Measurements from ENCODE around the gene UPP1.

DNA sequence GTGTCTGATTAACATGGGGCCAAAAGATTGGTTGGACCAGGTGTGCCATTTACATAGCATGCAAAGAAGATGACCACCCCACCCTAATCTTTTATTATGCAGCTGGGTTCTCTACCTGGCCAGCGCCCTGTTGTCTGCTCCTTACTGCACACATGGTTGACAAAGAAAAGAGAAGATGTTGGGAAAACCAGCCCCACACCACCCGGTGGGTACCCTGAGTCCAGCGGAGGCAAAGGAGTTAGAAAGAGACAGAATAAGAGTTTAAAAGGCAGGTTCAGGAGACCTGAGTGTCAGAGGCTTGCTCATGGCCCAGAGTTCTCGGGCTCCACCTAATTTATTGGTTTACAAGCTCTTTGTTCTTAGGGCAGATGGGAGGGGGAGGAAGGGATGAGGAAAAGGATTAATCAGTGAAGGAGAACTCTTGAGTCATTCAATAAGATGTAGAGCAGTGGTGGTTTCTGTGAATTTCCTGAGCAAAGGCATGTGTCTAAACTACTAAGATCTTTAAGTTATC, 58.1 kb downstream of the UPP1 start:
- TF ChIP-seq, protein P1, sequence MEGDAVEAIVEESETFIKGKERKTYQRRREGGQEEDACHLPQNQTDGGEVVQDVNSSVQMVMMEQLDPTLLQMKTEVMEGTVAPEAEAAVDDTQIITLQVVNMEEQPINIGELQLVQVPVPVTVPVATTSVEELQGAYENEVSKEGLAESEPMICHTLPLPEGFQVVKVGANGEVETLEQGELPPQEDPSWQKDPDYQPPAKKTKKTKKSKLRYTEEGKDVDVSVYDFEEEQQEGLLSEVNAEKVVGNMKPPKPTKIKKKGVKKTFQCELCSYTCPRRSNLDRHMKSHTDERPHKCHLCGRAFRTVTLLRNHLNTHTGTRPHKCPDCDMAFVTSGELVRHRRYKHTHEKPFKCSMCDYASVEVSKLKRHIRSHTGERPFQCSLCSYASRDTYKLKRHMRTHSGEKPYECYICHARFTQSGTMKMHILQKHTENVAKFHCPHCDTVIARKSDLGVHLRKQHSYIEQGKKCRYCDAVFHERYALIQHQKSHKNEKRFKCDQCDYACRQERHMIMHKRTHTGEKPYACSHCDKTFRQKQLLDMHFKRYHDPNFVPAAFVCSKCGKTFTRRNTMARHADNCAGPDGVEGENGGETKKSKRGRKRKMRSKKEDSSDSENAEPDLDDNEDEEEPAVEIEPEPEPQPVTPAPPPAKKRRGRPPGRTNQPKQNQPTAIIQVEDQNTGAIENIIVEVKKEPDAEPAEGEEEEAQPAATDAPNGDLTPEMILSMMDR (conservative IDR thresholded peaks at IDR 0.05; ENCODE audit: low read length), result no peak
- no peak for TF ChIP-seq EZH2phosphoT487 (IDR thresholded peaks at IDR 0.05; ENCODE audit: borderline replicate concordance, low read depth, low read length)
